ENCODE measurements around the gene AOPEP. TPM values are rescaled to one million over a fixed set of nuclear protein-coding genes. Genes with fewer than 3 reads are reported as not detected.
A peak's percentile ranks its signal among the peaks of the same experiment; 100 is the strongest.

Gene AOPEP
- total RNA-seq, 4 donors from 2014 or later, result 149 to 306 (median 193) TPM

DNA sequence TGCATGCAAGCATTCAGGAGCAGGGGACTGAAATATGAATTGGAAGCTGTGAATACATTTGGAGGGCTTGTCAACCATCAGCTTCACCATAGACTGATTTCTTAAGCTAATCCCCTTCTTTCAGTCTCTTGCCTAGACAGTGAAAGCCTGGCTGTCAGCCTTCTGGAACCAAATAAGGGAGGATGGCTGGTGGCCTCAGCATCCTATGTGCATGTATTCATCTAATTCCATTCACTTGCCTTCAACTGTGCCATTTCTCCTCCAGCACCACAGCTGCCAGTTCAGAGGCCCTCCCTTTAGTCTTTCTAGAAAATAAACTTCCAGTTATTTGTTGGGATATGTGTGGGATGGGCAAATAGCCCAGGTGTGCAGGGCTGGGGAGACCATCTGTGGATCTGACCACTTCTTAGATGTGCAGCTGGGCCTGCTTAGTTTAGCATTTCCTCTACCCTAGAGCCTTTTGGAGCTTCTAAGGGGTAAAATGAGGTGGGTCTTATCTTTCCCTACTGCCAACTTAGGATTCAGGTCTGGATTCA is 62.1 kb downstream of the AOPEP start:
- TF ChIP-seq POLR2AphosphoS5 (IDR thresholded peaks at IDR 0.05), result no peak
- no peak for TF ChIP-seq EP300 (IDR thresholded peaks at IDR 0.05)
- H3K27me3 ChIP-seq, result no peaks in the 10 kb centered on the region
- peaks cover 2% of the 10 kb centered on the region for H3K36me3 ChIP-seq
- H3K27ac ChIP-seq, result no peak overlapping the region
- no peak for DNase-seq (ENCODE audit: low spot score in 2 of 2)
- H3K4me3 ChIP-seq, result no peak overlapping the region
- peaks cover 36% of the 10 kb centered on the region for H3K4me1 ChIP-seq
- no peaks in the 10 kb centered on the region for H3K9me3 ChIP-seq

DNA sequence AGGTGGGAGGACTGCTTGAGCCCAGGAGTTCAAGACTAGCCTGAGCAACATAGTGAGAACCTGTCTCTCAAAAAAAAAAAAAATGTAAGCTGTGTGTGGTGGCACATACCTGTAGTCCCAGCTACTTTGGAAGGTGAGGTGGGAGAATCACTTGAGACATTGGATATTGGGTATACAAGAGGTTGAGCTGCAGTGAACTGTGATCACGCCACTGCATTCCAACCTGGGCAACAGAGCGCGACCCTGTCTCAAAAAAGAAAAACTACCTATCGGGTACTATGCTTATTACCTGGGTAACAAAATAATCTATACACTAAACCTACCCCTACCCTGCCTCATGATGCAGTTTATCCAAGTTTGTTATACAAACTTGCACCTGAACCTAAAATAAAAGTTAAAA is 64.9 kb downstream of the AOPEP start:
- TF ChIP-seq, protein P1, sequence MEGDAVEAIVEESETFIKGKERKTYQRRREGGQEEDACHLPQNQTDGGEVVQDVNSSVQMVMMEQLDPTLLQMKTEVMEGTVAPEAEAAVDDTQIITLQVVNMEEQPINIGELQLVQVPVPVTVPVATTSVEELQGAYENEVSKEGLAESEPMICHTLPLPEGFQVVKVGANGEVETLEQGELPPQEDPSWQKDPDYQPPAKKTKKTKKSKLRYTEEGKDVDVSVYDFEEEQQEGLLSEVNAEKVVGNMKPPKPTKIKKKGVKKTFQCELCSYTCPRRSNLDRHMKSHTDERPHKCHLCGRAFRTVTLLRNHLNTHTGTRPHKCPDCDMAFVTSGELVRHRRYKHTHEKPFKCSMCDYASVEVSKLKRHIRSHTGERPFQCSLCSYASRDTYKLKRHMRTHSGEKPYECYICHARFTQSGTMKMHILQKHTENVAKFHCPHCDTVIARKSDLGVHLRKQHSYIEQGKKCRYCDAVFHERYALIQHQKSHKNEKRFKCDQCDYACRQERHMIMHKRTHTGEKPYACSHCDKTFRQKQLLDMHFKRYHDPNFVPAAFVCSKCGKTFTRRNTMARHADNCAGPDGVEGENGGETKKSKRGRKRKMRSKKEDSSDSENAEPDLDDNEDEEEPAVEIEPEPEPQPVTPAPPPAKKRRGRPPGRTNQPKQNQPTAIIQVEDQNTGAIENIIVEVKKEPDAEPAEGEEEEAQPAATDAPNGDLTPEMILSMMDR (IDR thresholded peaks at IDR 0.05), result no peak
- TF ChIP-seq POLR2AphosphoS5 (IDR thresholded peaks at IDR 0.05) (no peak), POLR2A (IDR thresholded peaks at IDR 0.05) (no peak), EP300 (IDR thresholded peaks at IDR 0.05) (no peak)
- WGBS, result 94% methylated on average over 4 of the region's 4 CpGs
- Histone ChIP-seq H3K4me1 (peaks cover 28% of the 10 kb centered on the region), H3K9me3 (no peaks in the 10 kb centered on the region), H3K27me3 (no peaks in the 10 kb centered on the region), H3K36me3 (peaks cover 4% of the 10 kb centered on the region), H3K27ac (no peak overlapping the region), H3K4me3 (no peak overlapping the region)
- DNase-seq (ENCODE audit: low spot score in 2 of 2), result no peak

DNA sequence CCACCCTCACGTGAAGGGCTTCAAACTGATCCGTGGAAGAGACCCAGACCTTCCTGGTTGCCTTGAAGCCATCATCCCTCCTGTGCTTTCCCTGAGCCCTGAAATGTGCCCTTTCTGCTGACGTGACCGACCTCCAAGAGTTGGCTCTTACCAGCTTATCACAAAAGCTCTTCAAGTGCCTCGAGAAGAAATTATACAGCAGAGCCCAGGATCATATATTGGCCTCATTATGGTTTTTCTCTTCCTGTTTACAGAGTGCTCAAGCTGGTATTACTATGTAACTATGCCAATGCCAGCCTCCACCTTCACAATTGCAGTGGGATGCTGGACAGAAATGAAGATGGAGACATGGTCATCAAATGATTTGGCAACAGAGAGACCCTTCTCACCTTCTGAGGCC is 66.0 kb downstream of the AOPEP start:
- peak overlapping the region; percentile 18 for H3K27ac ChIP-seq

DNA sequence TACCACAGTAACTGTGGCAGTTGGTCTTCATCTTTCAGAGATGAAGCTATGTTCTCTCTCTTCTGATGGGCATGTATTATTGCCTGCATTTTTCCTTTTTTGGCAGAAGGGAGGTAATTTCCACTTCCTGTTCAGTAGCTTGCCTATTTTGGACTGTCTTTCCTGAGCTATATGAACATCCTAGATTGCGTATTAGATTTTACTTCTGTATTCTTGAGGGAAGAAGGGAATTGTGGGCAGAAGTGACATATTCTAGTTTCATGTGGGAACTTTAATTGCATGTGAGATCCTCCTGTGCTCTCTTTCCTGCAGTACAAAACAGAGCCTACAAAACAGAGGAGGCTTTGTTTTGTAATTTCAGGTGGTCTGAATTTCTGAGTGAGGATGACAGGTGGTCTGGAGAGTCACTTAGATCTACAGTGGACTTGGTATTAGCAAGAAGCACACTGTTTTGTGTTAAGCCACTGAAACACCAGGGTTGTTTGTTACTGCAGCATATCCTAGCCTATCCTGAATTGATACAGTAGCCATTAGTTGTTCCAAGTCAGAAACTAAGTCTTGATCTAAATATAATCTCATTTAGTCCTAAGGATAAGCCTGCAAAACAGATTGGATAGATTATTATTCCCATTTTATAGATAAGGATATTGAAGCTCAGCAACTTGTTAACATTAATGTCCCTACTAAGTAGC is 68.1 kb downstream of the AOPEP start:
- no peak for TF ChIP-seq POLR2AphosphoS5 (IDR thresholded peaks at IDR 0.05)
- no peak for TF ChIP-seq POLR2A (IDR thresholded peaks at IDR 0.05)
- TF ChIP-seq, protein P1 (IDR thresholded peaks at IDR 0.05), result no peak
- TF ChIP-seq EP300 (IDR thresholded peaks at IDR 0.05), result no peak
- no peak for DNase-seq (ENCODE audit: low spot score in 2 of 2)
- peaks cover 30% of the 10 kb centered on the region for H3K4me1 ChIP-seq
- H3K27ac ChIP-seq, result no peak overlapping the region
- no peaks in the 10 kb centered on the region for H3K27me3 ChIP-seq
- H3K36me3 ChIP-seq, result peaks cover 4% of the 10 kb centered on the region
- H3K4me3 ChIP-seq, result no peak overlapping the region
- WGBS, result 93% methylated on average over 1 of the region's 1 CpG
- no peaks in the 10 kb centered on the region for H3K9me3 ChIP-seq

More for the DNA sequence above, 66.0 kb downstream of the AOPEP start:
- WGBS, result 59% methylated on average over 5 of the region's 5 CpGs
- Histone ChIP-seq H3K9me3 (no peaks in the 10 kb centered on the region), H3K4me3 (no peak overlapping the region), H3K27me3 (no peaks in the 10 kb centered on the region), H3K4me1 (peaks cover 23% of the 10 kb centered on the region), H3K36me3 (peaks cover 4% of the 10 kb centered on the region)
- TF ChIP-seq POLR2A (IDR thresholded peaks at IDR 0.05), result no peak
- TF ChIP-seq, protein P1 (IDR thresholded peaks at IDR 0.05), result no peak
- no peak for TF ChIP-seq EP300 (IDR thresholded peaks at IDR 0.05)
- TF ChIP-seq POLR2AphosphoS5 (IDR thresholded peaks at IDR 0.05), result no peak
- no peak for DNase-seq (ENCODE audit: low spot score in 2 of 2)

DNA sequence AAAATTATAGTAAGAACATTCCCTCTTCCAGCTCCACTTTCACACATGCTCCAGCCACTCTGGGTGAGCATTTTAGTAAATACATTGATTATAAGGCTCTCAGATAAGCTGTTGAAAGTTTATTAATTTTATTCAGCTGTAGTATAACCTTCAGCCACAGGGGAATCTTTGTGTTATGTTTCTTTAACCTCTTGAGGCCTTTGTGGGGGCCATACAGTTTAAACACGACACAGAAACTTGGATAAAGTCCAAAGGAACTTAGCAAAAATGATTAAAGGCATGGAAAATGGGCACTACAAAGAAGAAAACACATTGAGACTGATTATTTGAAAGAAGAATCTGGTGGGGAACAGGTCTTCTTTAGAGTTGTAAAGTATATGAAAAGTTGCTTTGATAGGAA is 70.2 kb downstream of the AOPEP start:
- 4% methylated on average over 1 of the region's 1 CpG for WGBS
- no peak for TF ChIP-seq EP300 (IDR thresholded peaks at IDR 0.05)
- TF ChIP-seq, protein P1 (IDR thresholded peaks at IDR 0.05), result no peak
- TF ChIP-seq POLR2A (IDR thresholded peaks at IDR 0.05), result no peak
- no peak for TF ChIP-seq POLR2AphosphoS5 (IDR thresholded peaks at IDR 0.05)
- H3K4me1 ChIP-seq, result peaks cover 51% of the 10 kb centered on the region
- peaks cover 4% of the 10 kb centered on the region for H3K36me3 ChIP-seq
- DNase-seq (ENCODE audit: low spot score in 2 of 2), result no peak
- no peaks in the 10 kb centered on the region for H3K27me3 ChIP-seq
- H3K27ac ChIP-seq, result peak overlapping the region; percentile 8
- H3K4me3 ChIP-seq, result no peak overlapping the region
- no peaks in the 10 kb centered on the region for H3K9me3 ChIP-seq

Measured in suprapubic skin (tissue), 4 donors.